ENCODE measurements around the gene MXRA8. TPM values are rescaled to one million over a fixed set of nuclear protein-coding genes. Genes with fewer than 3 reads are reported as not detected.

The MXRA8 gene
- total RNA-seq, 1 donor from 2014 or later, result 24.3 TPM

DNA sequence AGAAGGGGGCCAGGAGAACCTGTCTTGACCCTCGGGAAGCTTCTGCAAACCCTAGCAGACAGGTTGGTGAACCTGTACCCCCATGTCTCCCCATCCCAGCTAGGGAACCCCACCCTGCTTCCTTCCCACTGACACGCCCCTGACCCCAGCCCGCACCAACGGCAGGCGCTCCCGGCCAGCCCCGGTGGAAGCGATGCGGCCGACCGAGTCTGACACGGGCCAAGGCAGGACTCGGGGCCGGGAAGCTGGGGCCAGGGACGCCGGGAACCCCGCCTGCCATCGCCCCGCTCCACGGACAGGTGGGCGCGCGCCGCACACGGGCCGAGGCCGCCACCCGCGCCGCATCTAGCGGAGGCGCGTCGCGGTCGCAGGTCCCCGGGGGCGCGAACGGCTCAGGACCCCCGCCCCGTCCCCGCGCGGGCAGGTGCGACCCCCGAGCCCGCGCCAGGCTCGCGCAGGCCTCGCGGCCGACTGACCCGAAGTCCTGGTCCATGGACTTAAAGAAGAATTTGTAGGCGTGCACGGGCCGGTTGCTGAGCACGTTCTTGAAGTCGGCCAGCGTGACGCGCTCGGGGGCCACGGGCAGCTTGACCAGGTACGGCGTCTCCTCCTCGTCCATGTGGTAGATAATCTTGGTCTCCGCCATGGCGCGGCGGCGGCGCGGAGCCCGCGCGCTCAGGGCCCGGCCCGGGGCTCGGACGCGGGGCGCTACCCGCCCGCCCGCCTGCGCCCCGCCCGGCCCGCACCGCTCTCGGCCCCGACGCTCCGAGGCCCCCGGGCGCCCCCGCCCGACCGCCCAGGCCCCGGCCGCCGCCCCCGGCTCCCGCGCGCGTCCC is 9.7 kb downstream of the MXRA8 start:
- peaks cover 9% of the 10 kb centered on the region for H3K4me1 Mint-ChIP-seq (ENCODE audit: low read depth)
- H3K9me3 Mint-ChIP-seq (ENCODE audit: low read depth), result no peaks in the 10 kb centered on the region
- H3K4me3 Mint-ChIP-seq (ENCODE audit: low read depth), result peak overlapping the region; percentile 75
- peaks cover 11% of the 10 kb centered on the region for H3K27me3 Mint-ChIP-seq
- no peaks in the 10 kb centered on the region for H3K36me3 Mint-ChIP-seq (ENCODE audit: insufficient read depth)
- no peak for DNase-seq (ENCODE audit: low spot score, unreplicated experiment)
- TF ChIP-seq CTCF (IDR thresholded peaks at IDR 0.05; ENCODE audit: unreplicated experiment), result no peak
- peak overlapping the region; percentile 74 for H3K27ac Mint-ChIP-seq

DNA sequence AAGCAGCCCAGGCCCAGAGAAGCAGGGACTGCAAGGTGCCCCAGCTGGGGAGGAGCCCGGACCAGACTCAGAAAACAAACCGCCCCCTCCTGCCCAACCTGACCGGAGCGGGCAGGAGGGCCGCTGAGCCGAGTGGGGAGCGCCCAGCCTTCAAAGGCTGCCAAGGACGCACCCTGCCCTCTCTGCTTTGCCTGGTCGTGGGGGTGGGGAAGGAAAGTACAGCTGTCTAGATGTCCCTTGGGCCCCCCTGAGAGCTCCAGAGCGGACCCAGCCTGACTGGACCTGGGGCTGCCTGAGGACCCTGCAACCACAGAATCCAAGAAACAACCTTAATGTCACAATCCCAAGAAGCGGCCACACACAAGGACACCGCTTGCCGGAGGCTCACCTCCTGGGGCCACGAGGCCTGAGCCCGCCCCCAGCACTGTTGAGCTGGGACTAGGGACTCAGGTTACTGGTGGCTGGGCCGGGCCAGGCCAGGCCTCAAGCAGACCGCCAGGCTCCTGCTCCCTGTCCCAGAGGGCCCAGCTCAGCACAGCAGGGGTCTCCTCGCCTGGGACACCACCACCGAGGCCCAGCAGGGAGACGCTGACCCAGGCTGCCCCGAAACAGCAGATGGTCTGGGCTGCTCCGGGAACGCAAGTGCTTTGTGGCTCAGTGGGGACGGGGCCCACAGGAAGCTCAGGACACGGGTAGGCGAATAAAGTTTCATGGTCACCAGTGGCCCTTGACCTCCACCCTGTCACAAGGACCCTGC is 10.5 kb downstream of the MXRA8 start:
- Mint-ChIP-seq H3K27ac (peak overlapping the region; percentile 74), H3K9me3 (ENCODE audit: low read depth) (no peaks in the 10 kb centered on the region), H3K4me3 (ENCODE audit: low read depth) (peak overlapping the region; percentile 75), H3K4me1 (ENCODE audit: low read depth) (peaks cover 9% of the 10 kb centered on the region), H3K27me3 (peaks cover 8% of the 10 kb centered on the region), H3K36me3 (ENCODE audit: insufficient read depth) (no peaks in the 10 kb centered on the region)
- DNase-seq (ENCODE audit: low spot score, unreplicated experiment), result no peak
- TF ChIP-seq CTCF (IDR thresholded peaks at IDR 0.05; ENCODE audit: unreplicated experiment), result no peak

DNA sequence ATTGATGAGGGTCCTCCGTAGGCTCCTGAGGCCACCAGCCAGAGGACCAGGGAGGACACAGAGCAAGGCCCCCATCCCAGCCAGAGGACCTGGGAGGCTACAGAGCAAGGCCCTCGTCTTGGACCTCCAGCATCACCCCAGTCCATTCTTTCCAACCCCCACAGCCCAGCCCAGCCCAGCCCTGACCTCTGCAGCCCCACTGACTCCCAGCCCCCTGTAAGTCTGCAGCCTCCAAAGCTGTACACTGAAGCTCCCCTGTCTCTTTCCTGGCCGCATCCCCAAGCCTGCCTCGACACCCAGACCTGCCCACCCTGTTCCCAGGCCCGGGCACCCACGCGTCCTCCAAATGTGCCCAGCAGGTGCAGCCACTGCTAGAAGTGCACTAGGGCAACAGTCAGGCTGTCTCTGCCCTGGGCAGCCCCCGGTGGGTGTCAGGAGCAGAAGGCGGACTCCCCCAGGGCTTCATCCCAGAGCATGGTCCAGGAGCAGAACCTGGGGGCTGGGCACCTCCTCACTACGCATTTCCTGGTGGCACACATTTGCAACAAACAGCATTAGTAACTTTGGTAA is 11.2 kb downstream of the MXRA8 start:
- TF ChIP-seq CTCF (IDR thresholded peaks at IDR 0.05; ENCODE audit: unreplicated experiment), result no peak
- H3K4me3 Mint-ChIP-seq (ENCODE audit: low read depth), result peak overlapping the region; percentile 75
- no peaks in the 10 kb centered on the region for H3K9me3 Mint-ChIP-seq (ENCODE audit: low read depth)
- H3K27ac Mint-ChIP-seq, result peak overlapping the region; percentile 74
- H3K36me3 Mint-ChIP-seq (ENCODE audit: insufficient read depth), result no peaks in the 10 kb centered on the region
- peaks cover 9% of the 10 kb centered on the region for H3K4me1 Mint-ChIP-seq (ENCODE audit: low read depth)
- H3K27me3 Mint-ChIP-seq, result peaks cover under 1% of the 10 kb centered on the region
- DNase-seq (ENCODE audit: low spot score, unreplicated experiment), result no peak

DNA sequence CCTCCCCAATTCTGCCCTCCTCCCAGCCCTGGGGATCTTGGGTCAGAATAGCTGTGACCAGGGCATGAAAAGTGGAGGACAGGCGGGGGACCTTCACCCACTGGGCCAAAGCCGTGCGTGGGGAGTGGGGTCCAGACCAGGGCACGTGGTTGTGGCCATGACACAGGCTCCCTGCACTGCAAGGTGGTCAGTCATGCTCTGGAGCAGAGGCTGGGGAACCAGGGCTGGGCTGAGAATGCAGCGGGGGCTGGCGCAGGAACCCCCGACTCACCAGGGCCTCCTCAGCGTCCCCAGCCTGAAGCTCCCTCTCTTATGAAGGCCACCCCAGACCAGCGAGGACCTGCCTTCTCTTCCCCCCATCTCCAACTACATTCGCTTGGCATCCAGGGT is 11.9 kb downstream of the MXRA8 start:
- no peak overlapping the region for H3K27ac Mint-ChIP-seq
- H3K9me3 Mint-ChIP-seq (ENCODE audit: low read depth), result no peaks in the 10 kb centered on the region
- H3K4me3 Mint-ChIP-seq (ENCODE audit: low read depth), result peak overlapping the region; percentile 75
- no peak for DNase-seq (ENCODE audit: low spot score, unreplicated experiment)
- H3K36me3 Mint-ChIP-seq (ENCODE audit: insufficient read depth), result no peaks in the 10 kb centered on the region
- peaks cover 9% of the 10 kb centered on the region for H3K4me1 Mint-ChIP-seq (ENCODE audit: low read depth)
- no peaks in the 10 kb centered on the region for H3K27me3 Mint-ChIP-seq
- TF ChIP-seq CTCF (IDR thresholded peaks at IDR 0.05; ENCODE audit: unreplicated experiment), result no peak

DNA sequence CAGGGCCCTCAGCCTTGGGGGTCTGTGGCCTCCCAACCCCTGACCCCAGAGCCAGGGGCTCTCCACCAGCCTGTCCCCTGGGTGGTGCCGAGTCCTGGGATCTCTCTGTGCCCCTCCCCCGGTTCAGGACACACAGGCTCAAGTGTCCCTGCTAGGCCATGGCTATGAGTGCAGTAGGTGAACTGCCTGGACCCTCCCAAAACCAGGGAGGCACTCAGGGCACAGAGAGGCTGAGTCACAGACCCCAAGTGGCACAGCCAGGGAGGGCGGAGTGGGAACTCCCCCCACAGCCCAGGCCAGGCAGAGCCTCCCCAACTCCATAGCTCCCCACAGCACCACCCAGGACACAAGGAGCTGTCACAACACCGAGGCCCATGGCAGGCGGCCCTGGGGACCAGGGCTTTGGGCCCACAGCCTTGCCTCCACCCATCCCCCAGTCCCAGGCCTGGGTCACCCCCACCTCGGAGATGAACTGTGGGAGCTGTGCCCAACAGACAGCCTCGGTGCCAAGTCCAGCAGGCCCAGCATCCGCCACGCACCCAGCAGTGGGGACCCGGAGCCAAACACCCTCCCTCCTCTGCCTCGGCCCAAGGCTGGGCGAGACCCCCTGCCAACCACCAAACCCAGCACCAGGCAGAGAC is 12.4 kb downstream of the MXRA8 start:
- Mint-ChIP-seq H3K9me3 (ENCODE audit: low read depth) (no peaks in the 10 kb centered on the region), H3K27me3 (no peaks in the 10 kb centered on the region), H3K27ac (no peak overlapping the region), H3K4me3 (ENCODE audit: low read depth) (no peak overlapping the region), H3K36me3 (ENCODE audit: insufficient read depth) (peaks cover 2% of the 10 kb centered on the region), H3K4me1 (ENCODE audit: low read depth) (peaks cover 9% of the 10 kb centered on the region)
- DNase-seq (ENCODE audit: low spot score, unreplicated experiment), result no peak
- TF ChIP-seq CTCF (IDR thresholded peaks at IDR 0.05; ENCODE audit: unreplicated experiment), result no peak

Data from progenitor cell of endocrine pancreas (in vitro differentiated cells).